MG63 (cell line): ENCODE results near the gene KRT12. TPM values are rescaled to one million over a fixed set of nuclear protein-coding genes. Genes with fewer than 3 reads are reported as not detected.

Experiments
- DNase-seq: peaks from one replicate; pipeline ENCODE4 v3.0.0-alpha.2; 2020
- H3K27me3 ChIP-seq: fragments of 250-450 bp; sonication (Bioruptor Pico); 2 replicates; pipeline ENCODE4 v1.5.1; 2020; ENCODE audit warnings: mild to moderate bottlenecking, moderate library complexity
- H3K36me3 ChIP-seq: fragments of 250-450 bp; sonication (Bioruptor Pico); 2 replicates; pipeline ENCODE4 v1.5.1; 2020; ENCODE audit warnings: mild to moderate bottlenecking, moderate library complexity
- H3K4me3 ChIP-seq: fragments of 250-450 bp; sonication (Bioruptor Pico); 2 replicates; pipeline ENCODE4 v1.5.1; 2020; ENCODE audit warnings: mild to moderate bottlenecking, moderate library complexity
- H3K9me3 ChIP-seq: fragments of 250-450 bp; sonication (Bioruptor Pico); 2 replicates; pipeline ENCODE4 v1.5.1; 2020; ENCODE audit warnings: mild to moderate bottlenecking, moderate library complexity
- total RNA-seq: library from RNA; depleted of rRNA; stranded (reverse); fragments of >200 nt; shearing (Covaris generic); gene quantifications from 2 replicates; pipeline ENCODE4 v1.2.3, GENCODE V29; 2014; ENCODE audit warnings: low replicate concordance; rRNA removed

The KRT12 gene
- total RNA-seq = not detected in 2 replicates

GRCh38 chr17:40866838-40867237, at the start of gene KRT12:
Gene KRT12 (minus strand): TSS chr17:40867223. CDS start chr17:40867186, 37 bp downstream.
- Histone ChIP-seq H3K9me3 (no peaks in the 10 kb centered on the region), H3K4me3 (no peak within 1 kb of the TSS), H3K36me3 (no peaks in the 10 kb centered on the region), H3K27me3 (no peaks in the 10 kb centered on the region)
- DNase-seq = no peak

- Histone ChIP-seq H3K27me3 (no peaks in the 10 kb centered on the region), H3K36me3 (no peaks in the 10 kb centered on the region), H3K4me3 (no peak overlapping the region), H3K9me3 (no peaks in the 10 kb centered on the region)
- no peak for DNase-seq
Measured at GRCh38 chr17:40916366-40916765, 49.3 kb upstream of the KRT12 start.

GRCh38 chr17:40915721-40916256, 48.8 kb upstream of the KRT12 start:
- no peak for DNase-seq
- Histone ChIP-seq H3K4me3 (no peak overlapping the region), H3K36me3 (no peaks in the 10 kb centered on the region), H3K27me3 (no peaks in the 10 kb centered on the region), H3K9me3 (no peaks in the 10 kb centered on the region)

- Histone ChIP-seq H3K27me3 (no peaks in the 10 kb centered on the region), H3K36me3 (no peaks in the 10 kb centered on the region), H3K4me3 (no peak overlapping the region), H3K9me3 (no peaks in the 10 kb centered on the region)
- no peak for DNase-seq
Measured at GRCh38 chr17:40915199-40915661, 48.2 kb upstream of the KRT12 start.

GRCh38 chr17:40914075-40914855, 47.2 kb upstream of the KRT12 start:
- Histone ChIP-seq H3K9me3 (no peaks in the 10 kb centered on the region), H3K27me3 (no peaks in the 10 kb centered on the region), H3K4me3 (no peak overlapping the region), H3K36me3 (no peaks in the 10 kb centered on the region)
- DNase-seq = no peak

GRCh38 chr17:40912486-40913210, 45.6 kb upstream of the KRT12 start:
- no peak for DNase-seq
- Histone ChIP-seq H3K9me3 (no peaks in the 10 kb centered on the region), H3K27me3 (no peaks in the 10 kb centered on the region), H3K36me3 (no peaks in the 10 kb centered on the region), H3K4me3 (no peak overlapping the region)

- H3K27me3 ChIP-seq = no peaks in the 10 kb centered on the region
- H3K4me3 ChIP-seq = no peak overlapping the region
- DNase-seq = no peak
- no peaks in the 10 kb centered on the region for H3K9me3 ChIP-seq
- H3K36me3 ChIP-seq = no peaks in the 10 kb centered on the region
Measured at GRCh38 chr17:40910441-40910841, 43.4 kb upstream of the KRT12 start.

GRCh38 chr17:40909755-40910154, 42.7 kb upstream of the KRT12 start:
- Histone ChIP-seq H3K36me3 (no peaks in the 10 kb centered on the region), H3K9me3 (no peaks in the 10 kb centered on the region), H3K4me3 (no peak overlapping the region), H3K27me3 (no peaks in the 10 kb centered on the region)
- DNase-seq = no peak

GRCh38 chr17:40909351-40909750, 42.3 kb upstream of the KRT12 start:
- Histone ChIP-seq H3K36me3 (no peaks in the 10 kb centered on the region), H3K9me3 (no peaks in the 10 kb centered on the region)

GRCh38 chr17:40906613-40907012, 39.6 kb upstream of the KRT12 start:
- no peaks in the 10 kb centered on the region for H3K9me3 ChIP-seq
- no peaks in the 10 kb centered on the region for H3K36me3 ChIP-seq
- no peak for DNase-seq
- H3K4me3 ChIP-seq = no peak overlapping the region
- no peaks in the 10 kb centered on the region for H3K27me3 ChIP-seq

More at GRCh38 chr17:40909351-40909750, 42.3 kb upstream of the KRT12 start:
- no peaks in the 10 kb centered on the region for H3K27me3 ChIP-seq
- DNase-seq = peak; percentile 87
- H3K4me3 ChIP-seq = no peak overlapping the region

- Histone ChIP-seq H3K27me3 (no peaks in the 10 kb centered on the region), H3K4me3 (no peak overlapping the region), H3K36me3 (no peaks in the 10 kb centered on the region), H3K9me3 (no peaks in the 10 kb centered on the region)
- DNase-seq = no peak
Measured at GRCh38 chr17:40905370-40905769, 38.3 kb upstream of the KRT12 start.

- DNase-seq = peak; percentile 80
- Histone ChIP-seq H3K4me3 (no peak overlapping the region), H3K9me3 (no peaks in the 10 kb centered on the region), H3K36me3 (no peaks in the 10 kb centered on the region), H3K27me3 (no peaks in the 10 kb centered on the region)
Measured at GRCh38 chr17:40903129-40903847, 36.3 kb upstream of the KRT12 start.

- no peaks in the 10 kb centered on the region for H3K27me3 ChIP-seq
- no peak for DNase-seq
- no peak overlapping the region for H3K4me3 ChIP-seq
- no peaks in the 10 kb centered on the region for H3K36me3 ChIP-seq
- H3K9me3 ChIP-seq = no peaks in the 10 kb centered on the region
Measured at GRCh38 chr17:40902498-40902897, 35.5 kb upstream of the KRT12 start.

- DNase-seq = peak; percentile 41
- H3K9me3 ChIP-seq = no peaks in the 10 kb centered on the region
- H3K36me3 ChIP-seq = no peaks in the 10 kb centered on the region
- no peak overlapping the region for H3K4me3 ChIP-seq
- H3K27me3 ChIP-seq = no peaks in the 10 kb centered on the region
Measured at GRCh38 chr17:40901981-40902474, 35.0 kb upstream of the KRT12 start.

GRCh38 chr17:40900809-40901356, 33.9 kb upstream of the KRT12 start:
- Histone ChIP-seq H3K27me3 (no peaks in the 10 kb centered on the region), H3K9me3 (no peaks in the 10 kb centered on the region), H3K36me3 (no peaks in the 10 kb centered on the region), H3K4me3 (no peak overlapping the region)
- DNase-seq = no peak

GRCh38 chr17:40896916-40897455, 30.0 kb upstream of the KRT12 start:
- Histone ChIP-seq H3K36me3 (no peaks in the 10 kb centered on the region), H3K4me3 (no peak overlapping the region), H3K9me3 (no peaks in the 10 kb centered on the region), H3K27me3 (no peaks in the 10 kb centered on the region)
- DNase-seq = no peak
